ENCODE data around the gene EVI5L.
"Not testable (repeated sequence)": the region's sequence is repeated elsewhere in the genome, so short reads cannot be mapped to it uniquely, and the experiment has no call there.

Gene EVI5L

DNA sequence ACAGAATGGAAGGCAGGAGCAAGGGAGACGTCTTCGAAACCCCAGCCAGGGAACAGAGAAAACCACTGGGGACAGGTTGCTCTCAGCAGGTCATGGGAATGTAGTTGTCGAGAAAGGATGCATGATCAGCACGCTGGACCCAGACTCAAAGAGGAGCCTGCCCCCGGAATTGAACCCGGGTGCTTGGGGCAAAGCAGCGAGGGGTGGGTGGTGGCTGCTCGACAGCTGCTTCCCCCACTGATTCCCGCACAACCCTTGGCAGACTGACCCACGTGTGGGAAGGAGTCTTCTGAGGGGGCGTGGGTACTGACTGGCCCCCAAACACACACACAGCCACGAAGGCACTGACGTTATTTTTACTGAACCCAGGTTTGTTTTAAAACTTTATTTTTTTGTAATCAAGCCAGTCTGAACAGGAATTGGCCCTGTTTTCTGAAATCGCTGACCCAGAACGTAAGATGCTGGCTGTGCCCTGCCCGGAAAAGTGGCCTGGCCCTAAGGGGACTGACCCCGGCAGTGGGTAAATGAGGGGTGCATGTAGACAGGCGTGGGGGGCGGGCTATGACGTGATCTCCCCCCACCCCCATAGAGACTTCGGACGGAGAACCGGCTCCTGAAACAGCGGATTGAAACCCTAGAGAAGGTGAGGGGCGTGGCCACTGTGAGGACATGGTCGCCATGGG lies 25.5 kb downstream of the EVI5L start:
- H3K27me3 ChIP-seq, result no peaks in the 10 kb centered on the region; the same call in 1 of the 2 replicates
- H3K36me3 ChIP-seq, result no peaks in the 10 kb centered on the region
- TF ChIP-seq, protein P1, sequence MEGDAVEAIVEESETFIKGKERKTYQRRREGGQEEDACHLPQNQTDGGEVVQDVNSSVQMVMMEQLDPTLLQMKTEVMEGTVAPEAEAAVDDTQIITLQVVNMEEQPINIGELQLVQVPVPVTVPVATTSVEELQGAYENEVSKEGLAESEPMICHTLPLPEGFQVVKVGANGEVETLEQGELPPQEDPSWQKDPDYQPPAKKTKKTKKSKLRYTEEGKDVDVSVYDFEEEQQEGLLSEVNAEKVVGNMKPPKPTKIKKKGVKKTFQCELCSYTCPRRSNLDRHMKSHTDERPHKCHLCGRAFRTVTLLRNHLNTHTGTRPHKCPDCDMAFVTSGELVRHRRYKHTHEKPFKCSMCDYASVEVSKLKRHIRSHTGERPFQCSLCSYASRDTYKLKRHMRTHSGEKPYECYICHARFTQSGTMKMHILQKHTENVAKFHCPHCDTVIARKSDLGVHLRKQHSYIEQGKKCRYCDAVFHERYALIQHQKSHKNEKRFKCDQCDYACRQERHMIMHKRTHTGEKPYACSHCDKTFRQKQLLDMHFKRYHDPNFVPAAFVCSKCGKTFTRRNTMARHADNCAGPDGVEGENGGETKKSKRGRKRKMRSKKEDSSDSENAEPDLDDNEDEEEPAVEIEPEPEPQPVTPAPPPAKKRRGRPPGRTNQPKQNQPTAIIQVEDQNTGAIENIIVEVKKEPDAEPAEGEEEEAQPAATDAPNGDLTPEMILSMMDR (IDR thresholded peaks at IDR 0.05; ENCODE audit: low read depth, low read length), result no peak
- no peaks in the 10 kb centered on the region for H3K9me3 ChIP-seq
- no peak overlapping the region for H3K4me3 ChIP-seq (ENCODE audit: low read depth, low read length)
- no peak for DNase-seq
- no peaks in the 10 kb centered on the region for H3K4me1 ChIP-seq

DNA sequence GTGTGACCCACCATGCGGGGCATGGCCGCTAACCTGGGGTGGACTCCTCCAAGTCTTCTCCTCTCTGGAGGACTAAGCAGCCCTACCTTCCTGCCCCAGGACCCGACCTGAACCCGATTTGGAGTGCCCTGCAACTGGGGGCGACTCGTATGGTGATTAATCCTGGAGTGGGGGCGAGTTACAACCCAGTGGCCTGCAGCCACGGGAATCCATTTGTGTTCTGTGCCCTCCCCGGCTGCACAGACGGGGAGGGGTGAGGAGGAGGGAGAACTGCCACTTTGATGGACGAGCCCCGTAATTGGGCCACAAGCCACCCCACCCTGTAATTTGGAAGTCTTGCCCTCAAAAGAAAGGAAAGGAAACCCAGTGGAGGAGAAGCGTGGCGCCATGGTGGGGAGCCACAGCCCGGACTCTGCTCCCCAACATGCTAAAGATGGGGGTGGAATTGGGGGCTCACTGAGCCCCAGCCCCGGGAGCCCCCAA lies 26.1 kb downstream of the EVI5L start:
- no peaks in the 10 kb centered on the region; the same call in 1 of the 2 replicates for H3K27me3 ChIP-seq
- no peak overlapping the region for H3K4me3 ChIP-seq (ENCODE audit: low read depth, low read length)
- TF ChIP-seq, protein P1 (IDR thresholded peaks at IDR 0.05; ENCODE audit: low read depth, low read length), result no peak
- no peaks in the 10 kb centered on the region for H3K4me1 ChIP-seq
- H3K36me3 ChIP-seq, result no peaks in the 10 kb centered on the region
- no peak for DNase-seq
- no peaks in the 10 kb centered on the region for H3K9me3 ChIP-seq

DNA sequence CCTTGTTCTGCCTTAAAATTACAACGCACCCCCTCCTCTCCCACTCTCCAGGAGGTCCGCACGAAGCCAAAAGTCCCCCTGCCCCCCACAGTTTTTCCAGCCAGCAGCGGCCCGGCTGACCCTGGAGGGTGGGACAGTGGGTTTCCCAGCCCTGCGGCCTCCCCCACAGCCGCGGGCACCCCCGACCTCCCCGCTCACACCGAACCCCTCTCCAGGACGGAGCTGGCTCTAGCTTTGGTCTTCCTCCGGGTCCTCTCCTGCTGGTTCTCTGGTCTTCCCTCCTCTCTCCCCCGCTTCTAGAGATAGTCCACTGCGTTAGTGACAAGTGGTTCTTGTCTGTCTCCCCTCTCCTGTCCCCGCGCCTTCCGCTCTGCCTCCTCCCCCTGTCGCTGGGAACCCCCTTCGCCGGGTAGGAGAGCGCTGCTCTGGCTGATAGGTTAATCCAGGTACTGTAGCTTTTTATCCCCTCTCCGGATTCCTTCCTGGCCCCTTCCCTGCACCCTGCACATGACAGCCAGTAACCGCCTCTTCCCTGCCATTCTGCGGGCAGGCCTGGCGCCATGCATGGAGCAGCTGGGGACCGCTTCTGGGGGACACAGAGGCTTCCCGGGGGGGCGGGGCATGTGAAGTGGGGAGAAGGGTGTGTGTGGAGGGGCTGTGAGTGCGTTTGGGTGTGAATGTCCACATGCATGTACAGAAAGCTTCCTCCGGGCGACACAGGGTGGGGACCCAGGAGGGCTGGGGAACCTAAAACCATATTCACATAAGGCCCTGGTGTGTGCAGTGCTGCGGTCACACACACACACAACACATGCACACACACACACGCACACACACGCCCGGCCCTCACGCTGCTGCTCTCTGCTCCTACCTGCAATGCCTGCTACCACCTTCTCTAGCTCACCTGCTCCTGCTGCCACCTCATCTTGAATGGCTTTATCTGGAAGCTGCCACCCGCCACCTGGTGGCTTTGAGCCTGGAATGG lies 27.0 kb downstream of the EVI5L start:
- Histone ChIP-seq H3K27me3 (no peaks in the 10 kb centered on the region; the same call in 1 of the 2 replicates), H3K4me3 (ENCODE audit: low read depth, low read length) (no peak overlapping the region), H3K9me3 (no peaks in the 10 kb centered on the region), H3K4me1 (peaks cover 4% of the 10 kb centered on the region; the same call in 1 of the 2 replicates), H3K36me3 (no peaks in the 10 kb centered on the region)
- DNase-seq, result no peak
- TF ChIP-seq, protein P1 (IDR thresholded peaks at IDR 0.05; ENCODE audit: low read depth, low read length), result no peak

DNA sequence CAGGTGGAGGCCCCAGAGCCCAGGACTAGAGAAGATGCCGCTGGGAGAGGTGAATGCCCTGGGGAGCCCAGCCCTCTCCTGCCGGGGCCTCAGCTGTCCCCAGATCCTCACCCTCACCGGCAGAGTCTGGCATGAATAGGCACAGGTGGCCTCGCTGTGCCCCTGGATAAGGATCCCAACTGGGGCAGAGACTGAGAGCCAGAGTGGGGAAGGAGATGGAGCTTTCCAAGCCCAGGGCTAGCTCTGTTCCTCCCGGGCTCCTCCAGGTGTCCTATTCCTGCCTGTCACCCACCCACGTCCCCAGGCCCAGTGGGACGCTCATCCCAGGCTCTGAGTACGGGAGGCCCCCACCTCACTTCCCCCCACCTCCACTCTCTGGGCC lies 27.7 kb downstream of the EVI5L start:
- no peak overlapping the region for H3K4me3 ChIP-seq (ENCODE audit: low read depth, low read length)
- TF ChIP-seq, protein P1 (IDR thresholded peaks at IDR 0.05; ENCODE audit: low read depth, low read length), result no peak

DNA sequence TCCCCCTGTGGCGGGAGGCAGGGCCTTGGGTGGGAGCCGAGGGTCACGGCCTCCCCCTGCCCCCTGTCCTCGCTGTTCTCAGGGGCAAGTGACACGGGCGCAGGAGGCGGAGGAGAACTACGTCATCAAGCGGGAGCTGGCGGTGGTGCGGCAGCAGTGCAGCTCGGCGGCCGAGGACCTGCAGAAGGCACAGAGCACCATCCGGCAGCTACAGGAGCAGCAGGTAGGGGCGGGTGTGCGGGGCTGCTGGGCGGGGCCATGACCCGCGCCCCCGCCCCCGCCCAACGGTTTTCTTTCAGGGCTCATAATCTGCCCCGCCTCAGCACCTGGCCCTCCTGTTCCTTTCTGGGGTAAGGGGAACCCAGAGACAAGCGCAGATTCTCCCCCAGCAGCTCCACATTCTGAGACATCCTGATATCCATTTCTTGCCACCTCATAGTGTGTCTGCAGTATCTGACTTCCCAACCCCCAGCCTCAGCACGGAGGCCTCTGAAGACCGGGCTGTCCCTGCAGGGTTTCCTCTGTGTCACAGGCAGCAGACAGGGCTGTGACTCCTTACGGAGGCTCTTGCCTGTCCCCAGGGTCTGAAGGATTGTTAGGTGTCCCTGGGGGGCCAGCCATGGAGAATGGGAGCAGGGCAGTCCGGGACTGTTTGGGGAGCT lies 28.2 kb downstream of the EVI5L start:
- H3K4me3 ChIP-seq (ENCODE audit: low read depth, low read length), result no peak overlapping the region
- no peak for DNase-seq

More for the DNA sequence above, 27.7 kb downstream of the EVI5L start:
- Histone ChIP-seq H3K9me3 (no peaks in the 10 kb centered on the region), H3K27me3 (no peaks in the 10 kb centered on the region; the same call in 1 of the 2 replicates), H3K36me3 (no peaks in the 10 kb centered on the region), H3K4me1 (peaks cover 7% of the 10 kb centered on the region; the same call in 1 of the 2 replicates)
- DNase-seq, result no peak

DNA sequence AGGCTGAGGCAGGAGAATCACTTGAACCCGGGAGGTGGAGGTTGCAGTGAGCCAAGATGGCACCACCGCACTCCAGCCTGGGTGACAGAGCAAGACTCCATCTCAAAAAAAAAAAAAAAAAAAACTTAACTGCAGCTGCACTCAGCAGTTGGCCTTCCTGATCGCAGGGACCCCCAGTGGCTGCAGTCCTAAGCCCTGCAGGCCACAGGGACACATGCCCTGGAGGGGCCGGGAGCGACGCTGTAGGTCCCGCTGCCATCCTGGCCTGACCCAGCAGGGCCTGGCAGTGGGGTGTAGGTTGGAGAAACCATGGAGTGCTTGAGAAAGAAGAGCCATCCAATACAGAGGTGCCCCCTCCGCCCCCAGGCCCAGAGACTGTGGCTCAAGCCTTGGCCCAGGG lies 29.1 kb downstream of the EVI5L start:
- not testable (repeated sequence) for DNase-seq; H3K9me3 ChIP-seq; H3K4me3 ChIP-seq (ENCODE audit: low read depth, low read length); H3K27me3 ChIP-seq; H3K36me3 ChIP-seq; H3K4me1 ChIP-seq

More for the DNA sequence above, 28.2 kb downstream of the EVI5L start:
- H3K27me3 ChIP-seq, result no peaks in the 10 kb centered on the region; the same call in 1 of the 2 replicates
- peaks cover 7% of the 10 kb centered on the region; the same call in 1 of the 2 replicates for H3K4me1 ChIP-seq
- TF ChIP-seq, protein P1 (IDR thresholded peaks at IDR 0.05; ENCODE audit: low read depth, low read length), result no peak
- H3K36me3 ChIP-seq, result no peaks in the 10 kb centered on the region
- no peaks in the 10 kb centered on the region for H3K9me3 ChIP-seq
